AG09309 (cell line): ENCODE results near the gene GSK3B.

ENCODE experiments used
- DNase-seq: peaks from one replicate; pipeline ENCODE4 v3.0.0-alpha.2; 2010; ENCODE audit warnings: low read depth
- H3K4me3 ChIP-seq: 2 replicates; pipeline ENCODE4 v1.5.1; 2011; ENCODE audit warnings: mild to moderate bottlenecking, low read depth, low read length, moderate library complexity; ENCODE audit not compliant: control insufficient read depth
- CTCF ChIP-seq: IDR thresholded peaks from 2 replicates; pipeline ENCODE4 v1.5.1; 2011; ENCODE audit warnings: mild to moderate bottlenecking, low read depth, low read length, inconsistent platforms; ENCODE audit not compliant: insufficient read depth, control insufficient read depth; ENCODE audit errors: missing control alignments

Gene GSK3B

GRCh38 chr3:120093911-120094775 lies at the start of gene GSK3B:
TSS of gene GSK3B (minus strand) at chr3:120094447. CDS start at chr3:120093434, 1,013 bp downstream.
- TF ChIP-seq CTCF, result no peak
- DNase-seq, result no peak
- H3K4me3 ChIP-seq, result peak within 1 kb of the TSS; percentile 77

- DNase-seq, result no peak
- H3K4me3 ChIP-seq, result no peak overlapping the region
- TF ChIP-seq CTCF, result no peak
Observed at GRCh38 chr3:120143676-120144075, 49.4 kb upstream of the GSK3B start.

- DNase-seq, result no peak
- no peak for TF ChIP-seq CTCF
- H3K4me3 ChIP-seq, result no peak overlapping the region
Observed at GRCh38 chr3:120142236-120142635, 48.0 kb upstream of the GSK3B start.

DNA sequence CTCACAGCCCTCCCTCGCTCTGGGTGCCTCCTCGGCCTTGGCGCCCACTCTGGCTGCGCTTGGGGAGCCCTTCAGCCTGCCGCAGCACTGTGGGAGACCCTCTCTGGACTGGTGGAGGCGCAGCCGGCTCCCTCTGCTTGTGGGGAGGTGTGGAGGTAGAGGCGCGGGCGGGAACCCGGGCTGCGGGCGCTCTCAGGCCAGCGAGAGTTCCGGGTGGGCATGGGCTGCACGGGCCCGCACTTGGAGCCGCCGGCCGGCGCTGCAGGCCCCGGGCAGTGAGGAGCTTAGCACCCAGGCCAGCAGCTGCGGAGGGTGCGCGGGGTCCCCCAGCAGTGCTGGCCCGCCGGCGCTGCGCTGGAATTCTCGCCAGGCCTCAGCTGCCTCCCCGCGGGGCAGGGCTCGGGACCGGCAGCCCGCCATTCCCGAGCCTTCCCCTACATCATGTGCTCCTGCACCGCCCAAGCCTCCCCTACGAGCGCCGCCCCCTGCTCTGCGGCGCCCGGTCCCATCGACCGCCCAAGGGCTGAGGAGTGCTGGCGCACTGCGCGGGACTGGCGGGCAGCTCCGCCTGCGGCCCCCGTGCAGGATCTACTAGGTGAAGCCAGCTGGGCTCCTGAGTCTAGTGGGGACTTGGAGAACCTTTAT lies 46.0 kb upstream of the GSK3B start:
- H3K4me3 ChIP-seq, result no peak overlapping the region
- DNase-seq, result no peak
- no peak for TF ChIP-seq CTCF

- no peak overlapping the region for H3K4me3 ChIP-seq
- TF ChIP-seq CTCF, result no peak
- no peak for DNase-seq
Observed at GRCh38 chr3:120139140-120139539, 44.9 kb upstream of the GSK3B start.

DNA sequence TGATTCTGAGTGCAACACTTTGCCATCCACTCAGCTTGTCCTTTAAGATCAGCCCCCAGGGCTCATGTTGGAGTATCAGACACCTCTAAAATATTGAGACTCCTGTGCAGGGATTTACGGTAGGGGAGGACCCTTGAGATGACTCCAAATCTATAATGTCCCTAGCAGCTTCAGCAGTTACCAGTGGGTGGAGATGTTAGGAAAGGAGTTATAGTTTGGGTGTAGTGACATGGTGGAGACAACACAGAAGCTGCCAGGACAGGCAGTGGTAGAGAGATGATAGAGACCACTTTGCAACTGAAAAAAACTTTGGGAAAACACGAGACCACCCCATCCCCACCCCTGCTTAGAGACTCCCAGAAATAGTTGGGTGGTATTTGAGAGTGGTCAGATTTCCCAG lies 43.3 kb upstream of the GSK3B start:
- H3K4me3 ChIP-seq, result no peak overlapping the region
- DNase-seq, result no peak
- no peak for TF ChIP-seq CTCF

DNA sequence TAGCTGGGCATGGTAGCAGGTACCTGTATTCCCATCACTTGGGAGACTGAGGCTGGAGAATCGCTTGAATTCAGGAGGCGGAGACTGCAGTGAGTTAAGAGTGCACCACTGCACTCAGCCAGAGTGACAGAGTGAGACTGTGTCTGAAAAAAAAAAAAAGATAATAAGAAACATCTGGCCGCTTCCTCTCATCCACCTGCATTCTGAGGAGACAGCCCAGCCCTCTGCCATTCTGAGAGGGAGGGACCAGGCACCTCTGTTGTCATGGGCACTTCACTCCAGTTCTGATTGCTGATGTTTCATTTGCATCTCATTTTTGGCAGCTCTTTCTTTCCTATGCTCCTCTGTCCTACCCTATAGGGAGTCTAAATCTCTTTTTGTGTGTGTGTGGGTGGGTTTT lies 36.4 kb upstream of the GSK3B start:
- no peak for TF ChIP-seq CTCF
- no peak overlapping the region for H3K4me3 ChIP-seq
- DNase-seq, result no peak
